HG03280 (cell line): ENCODE results near the gene VPS26C.

ENCODE experiments used
- ATAC-seq: cut with Tn5 transposase; IDR thresholded peaks from one replicate; pipeline ENCODE4 v1.9.1; 2021; ENCODE audit warnings: mild to moderate bottlenecking, moderate library complexity; ENCODE audit not compliant: unreplicated experiment

Gene VPS26C

DNA sequence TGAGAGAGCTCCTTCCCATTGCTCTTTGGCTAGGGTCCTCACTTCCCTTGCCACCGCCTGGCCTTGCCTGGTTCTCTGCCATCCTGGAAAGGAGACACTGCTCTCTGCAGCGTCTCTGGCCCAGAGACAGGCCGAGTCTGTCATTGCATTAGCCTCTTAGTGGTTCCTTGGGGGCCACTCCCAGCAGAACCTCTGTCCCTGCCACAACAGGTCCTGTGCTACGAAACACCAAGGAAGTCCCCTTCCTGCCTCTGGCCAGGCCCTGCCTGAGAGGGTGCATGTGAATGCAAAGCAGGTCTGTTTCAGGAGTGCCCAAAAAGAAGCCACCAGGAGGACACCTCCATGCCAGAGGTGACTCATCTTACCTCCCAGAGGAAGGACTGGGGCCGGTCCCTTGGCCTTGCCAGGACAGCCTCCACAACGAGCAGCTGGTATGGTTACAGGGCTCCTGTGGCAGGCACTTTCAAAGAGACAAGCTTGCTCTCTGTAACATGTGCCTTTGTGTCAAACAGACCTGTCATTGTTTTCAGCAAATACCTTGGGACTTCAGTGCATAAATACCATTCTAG, 59.6 kb downstream of the VPS26C start:
- peak; percentile 54 for ATAC-seq

GRCh38 chr21:37206496-37206895, 60.6 kb downstream of the VPS26C start:
- ATAC-seq, result no peak

DNA sequence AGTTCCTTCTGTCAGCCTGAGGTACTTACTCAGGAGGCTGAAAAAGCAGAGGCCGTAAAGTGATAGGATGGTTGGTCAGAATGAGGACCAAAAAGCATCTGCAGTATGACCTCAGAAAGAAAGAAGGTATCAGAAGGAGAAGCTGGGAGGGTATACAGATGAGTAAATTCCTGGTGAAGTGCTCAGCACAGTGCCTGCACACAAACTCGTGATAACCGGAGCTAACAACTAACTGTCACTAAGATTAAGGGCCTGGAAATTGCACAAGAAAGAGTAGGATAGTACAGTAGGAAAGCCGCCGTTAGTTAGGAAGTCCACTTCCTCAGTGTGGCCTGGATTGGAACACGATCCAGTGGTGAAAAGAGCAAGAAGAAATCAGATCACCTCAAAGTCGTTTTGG, 62.6 kb downstream of the VPS26C start:
- ATAC-seq, result no peak

- ATAC-seq, result no peak
Observed at GRCh38 chr21:37202221-37203110, 64.7 kb downstream of the VPS26C start.

DNA sequence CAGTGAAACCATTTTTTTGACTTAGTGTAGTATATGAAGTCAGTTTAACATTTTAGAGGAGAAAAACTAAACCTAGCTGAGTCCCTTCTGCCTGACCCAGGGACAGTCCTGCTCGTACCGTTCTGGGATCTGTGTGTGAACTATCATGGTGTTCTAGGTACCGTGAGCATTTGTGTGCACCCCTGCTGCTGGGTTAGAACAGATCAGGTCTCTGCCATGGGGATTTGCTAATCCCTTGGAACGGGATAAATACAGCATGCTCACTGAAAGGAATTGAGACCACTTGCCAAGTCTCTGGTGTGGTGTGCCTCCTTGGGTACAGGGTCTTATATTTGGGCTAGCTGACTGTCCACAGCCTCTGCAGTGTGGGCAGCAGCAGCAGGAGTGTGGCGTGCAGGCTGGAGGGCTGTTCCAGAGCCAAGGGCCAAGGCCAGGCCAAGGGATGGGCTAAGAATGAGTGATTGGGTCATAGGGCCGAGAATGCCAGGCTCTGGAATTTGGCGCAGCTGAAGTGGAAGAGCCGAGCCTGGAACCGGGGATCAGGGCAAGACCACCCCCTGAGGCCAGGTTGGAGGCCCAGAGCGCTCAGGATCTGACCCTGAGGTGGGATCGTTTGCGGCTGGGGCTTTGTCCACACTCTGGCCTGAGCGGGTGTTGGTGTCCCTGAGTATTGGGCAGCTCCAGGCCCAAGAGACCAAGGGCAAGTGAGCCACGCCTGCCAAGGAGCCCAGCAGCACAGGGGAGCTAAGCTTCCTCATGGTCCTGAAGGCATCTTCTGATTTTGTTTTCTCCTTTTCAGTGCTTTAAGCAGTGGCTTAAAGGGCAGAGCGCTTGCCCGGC, 66.3 kb downstream of the VPS26C start:
- no peak for ATAC-seq

- no peak for ATAC-seq
Observed at GRCh38 chr21:37199057-37199924, 67.8 kb downstream of the VPS26C start.

GRCh38 chr21:37197746-37198145, 69.4 kb downstream of the VPS26C start:
- ATAC-seq, result no peak

DNA sequence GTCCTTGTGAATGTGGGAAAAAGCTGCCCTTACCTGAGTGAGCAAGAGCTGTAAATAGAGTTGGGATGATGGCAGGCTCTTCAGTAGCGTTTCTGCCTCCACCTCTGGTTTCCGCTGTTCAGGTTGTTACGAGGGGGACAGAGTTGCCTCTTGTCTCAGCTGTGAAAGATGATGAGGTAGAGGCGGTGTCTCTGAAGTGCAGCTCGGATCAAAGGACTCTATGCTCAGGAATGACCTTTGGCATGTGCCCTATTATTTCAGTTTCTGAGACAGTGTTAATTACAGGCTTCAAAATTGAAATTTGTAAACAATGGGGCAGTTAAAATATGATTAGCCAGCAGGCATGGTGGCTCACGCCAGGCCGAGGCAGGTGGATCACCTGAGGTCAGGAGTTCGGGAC, 70.3 kb downstream of the VPS26C start:
- no peak for ATAC-seq

- no peak for ATAC-seq
Observed at GRCh38 chr21:37195610-37196009, 71.5 kb downstream of the VPS26C start.

- no peak for ATAC-seq
Observed at GRCh38 chr21:37195059-37195458, 72.1 kb downstream of the VPS26C start.

GRCh38 chr21:37193676-37194075, 73.5 kb downstream of the VPS26C start:
- no peak for ATAC-seq

DNA sequence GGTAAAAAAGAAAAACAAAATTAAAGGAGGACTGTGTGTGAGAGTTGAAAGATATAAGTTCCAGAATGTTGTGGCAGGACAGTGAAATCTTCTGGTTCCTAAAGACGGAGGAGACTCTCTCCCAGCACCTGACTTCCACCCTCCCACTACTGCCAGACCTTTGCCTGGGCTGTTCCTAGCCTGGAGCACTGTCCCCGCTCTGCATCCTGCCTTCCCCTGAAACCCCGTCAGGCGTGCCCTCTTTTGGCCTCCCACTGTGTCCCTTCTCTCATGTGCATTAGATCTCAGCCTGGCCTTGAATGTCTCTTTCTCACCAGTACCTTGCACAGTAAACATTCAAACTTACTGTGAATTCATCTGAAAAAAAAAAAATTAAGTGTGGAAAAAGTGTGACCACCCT, 74.1 kb downstream of the VPS26C start:
- ATAC-seq, result no peak

DNA sequence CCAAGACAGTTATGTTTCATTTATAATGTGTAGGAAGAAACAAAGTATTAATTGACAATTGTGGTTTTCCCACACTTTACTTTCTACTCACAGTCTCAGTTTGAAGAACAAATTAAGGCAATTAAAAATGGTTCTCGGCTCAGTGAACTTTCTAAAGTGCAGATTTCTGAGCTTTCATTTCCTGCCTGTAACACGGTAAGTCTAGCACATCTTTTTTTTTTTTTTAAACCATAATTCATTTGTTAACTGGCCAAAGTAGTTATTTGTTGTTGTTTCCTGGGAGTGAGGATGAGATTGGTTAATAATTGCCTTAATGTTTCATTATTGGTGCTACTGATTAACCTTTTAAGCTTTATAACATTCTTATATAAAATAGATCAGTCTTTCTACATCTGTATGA, 75.1 kb downstream of the VPS26C start:
- ATAC-seq, result no peak

- ATAC-seq, result no peak
Observed at GRCh38 chr21:37188825-37189224, 78.3 kb downstream of the VPS26C start.

DNA sequence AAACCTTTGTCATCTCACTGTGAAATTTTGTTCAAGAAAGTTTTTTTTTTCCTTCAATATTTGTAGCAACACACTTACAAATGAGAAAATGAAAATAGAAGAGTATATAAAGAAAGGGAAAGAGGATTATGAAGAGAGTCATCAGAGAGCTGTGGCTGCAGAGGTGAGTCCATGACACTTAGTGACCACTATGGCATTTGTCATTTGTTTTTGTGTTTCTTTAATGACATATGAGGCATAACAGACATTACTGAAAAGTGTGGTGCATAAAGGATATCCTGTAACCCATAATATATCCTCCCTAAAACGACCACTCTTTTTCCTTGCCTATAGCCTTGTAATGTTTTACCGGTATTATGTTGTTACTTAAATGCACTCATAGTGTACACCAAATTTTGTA, 80.2 kb downstream of the VPS26C start:
- ATAC-seq, result no peak

DNA sequence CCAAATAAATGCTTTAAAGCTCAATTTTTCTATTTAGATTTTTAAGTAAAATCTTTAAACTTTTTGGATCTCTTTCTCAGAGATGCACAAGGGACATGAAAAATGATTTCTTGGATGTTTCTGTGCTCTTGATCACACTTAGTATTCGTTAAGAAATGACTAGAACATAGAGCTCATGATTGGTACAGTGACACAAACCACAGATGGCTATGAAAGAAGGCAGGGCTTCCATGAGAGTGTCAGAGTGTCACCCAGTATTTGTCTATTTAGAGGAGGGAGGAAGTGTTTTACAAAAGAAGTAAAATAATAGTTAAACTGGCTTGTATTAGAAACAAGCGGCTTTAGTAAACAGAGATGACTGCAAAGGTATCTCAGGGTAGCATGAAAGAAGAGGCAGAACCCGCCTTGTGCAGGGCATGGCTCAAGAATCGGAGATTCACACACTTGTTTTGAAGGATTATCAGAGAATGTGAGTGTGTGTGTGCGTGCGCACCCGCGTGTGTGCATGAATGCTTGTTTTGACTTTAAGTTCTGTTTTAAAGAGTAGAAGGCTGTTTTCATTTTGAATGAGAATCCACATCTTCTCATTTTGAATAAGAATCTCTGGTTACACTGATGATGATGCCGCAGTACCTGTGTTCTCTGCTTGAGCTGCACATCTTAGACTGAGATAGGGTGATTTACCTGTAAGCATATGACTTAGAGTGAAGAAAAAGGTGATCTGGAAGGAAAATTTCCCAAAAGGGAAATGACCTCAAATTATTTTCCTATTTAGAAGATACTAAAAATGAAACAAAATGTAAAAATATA, 82.1 kb downstream of the VPS26C start:
- ATAC-seq, result no peak

GRCh38 chr21:37183749-37184148, 83.4 kb downstream of the VPS26C start:
- no peak for ATAC-seq

DNA sequence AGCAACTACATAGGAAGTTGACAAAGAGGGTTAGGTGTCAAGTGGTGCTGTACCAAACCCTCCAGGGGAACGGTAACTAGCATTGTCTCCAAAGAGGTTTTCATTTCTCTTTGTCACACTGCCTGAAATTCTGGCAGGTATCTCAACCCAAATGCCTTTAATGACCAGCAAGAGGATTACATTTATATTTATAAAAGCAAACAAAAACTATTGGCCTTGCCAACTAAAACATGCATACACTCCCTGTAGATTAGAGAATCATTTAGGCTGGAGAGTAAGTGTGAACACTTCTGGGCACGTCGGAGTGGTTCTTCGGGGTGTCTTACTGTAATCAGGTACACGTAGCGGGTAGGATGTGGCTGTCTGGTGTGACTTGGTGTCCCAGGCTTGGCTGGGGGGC, 84.9 kb downstream of the VPS26C start:
- no peak for ATAC-seq

DNA sequence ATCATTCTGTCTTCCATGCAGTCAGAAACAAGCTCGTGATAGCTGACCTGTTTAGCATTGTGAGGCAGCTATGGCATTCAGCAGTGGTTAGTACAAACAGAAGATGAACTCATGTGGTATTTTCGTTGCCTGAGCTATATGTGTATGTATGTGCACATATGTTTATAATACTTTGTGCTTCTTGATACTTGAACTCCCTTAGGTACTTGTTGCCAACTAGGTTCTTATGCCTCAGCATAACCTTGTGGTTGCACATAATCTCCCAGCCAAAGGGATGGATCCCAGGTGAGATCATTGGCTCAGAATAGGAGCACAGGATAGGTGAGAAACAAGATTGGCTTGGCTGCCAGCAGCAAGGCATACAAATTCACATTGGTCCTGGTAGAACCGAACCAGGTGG, 86.1 kb downstream of the VPS26C start:
- ATAC-seq, result no peak

- no peak for ATAC-seq
Observed at GRCh38 chr21:37176716-37177115, 90.4 kb downstream of the VPS26C start.
